Vagina (tissue), 2 donors: ENCODE results near the gene NDUFS8. TPM values are rescaled to one million over a fixed set of nuclear protein-coding genes. Genes with fewer than 3 reads are reported as not detected.

Experiments used
- DNase-seq, 2 donors: peaks; one replicate each; pipeline ENCODE4 v3.0.0-alpha.2; 2017; ENCODE audit errors: extremely low spot score in 2 of 2
- H3K27ac ChIP-seq: fragments of 200-600 bp; sonication (generic); one replicate; pipeline ENCODE4 v1.5.1; 2019
- H3K27me3 ChIP-seq: fragments of 200-600 bp; sonication (generic); one replicate; pipeline ENCODE4 v1.5.1; 2019
- H3K36me3 ChIP-seq, 2 donors: fragments of 200-600 bp; sonication (generic); one replicate each; pipeline ENCODE4 v1.5.1; 2017 to 2019
- H3K4me1 ChIP-seq: fragments of 200-600 bp; sonication (generic); one replicate; pipeline ENCODE4 v1.5.1; 2019
- H3K4me3 ChIP-seq, 2 donors: fragments of 200-600 bp; sonication (generic); 1 replicate in 1 of 2; 2 replicates in 1 of 2; pipeline ENCODE4 v1.5.1; 2016 to 2019
- H3K9me3 ChIP-seq: fragments of 200-600 bp; sonication (generic); one replicate; pipeline ENCODE4 v1.5.1; 2019
- CTCF ChIP-seq, 3 experiments: fragments of 450-650 bp in 2 of 3; fragments of 200-600 bp in 1 of 3; sonication (generic) in 1 of 3; IDR thresholded peaks; one replicate each; pipeline ENCODE4 v1.5.1; 2017 to 2019; ENCODE audit warnings: antibody characterized with exemption in 3 of 3, mild to moderate bottlenecking in 2 of 3, moderate library complexity in 2 of 3
- POLR2A ChIP-seq, 2 donors: fragments of 450-650 bp; IDR thresholded peaks; one replicate each; pipeline ENCODE4 v1.6.1; 2017; ENCODE audit warnings: antibody characterized with exemption in 2 of 2, mild to moderate bottlenecking in 2 of 2, moderate library complexity in 2 of 2
- POLR2AphosphoS5 ChIP-seq, 2 donors: sonication (generic); formaldehyde crosslinking; IDR thresholded peaks; one replicate each; pipeline ENCODE4 v1.9.0; 2017; ENCODE audit warnings: antibody characterized with exemption in 2 of 2, mild to moderate bottlenecking in 2 of 2, low read depth in 1 of 2; ENCODE audit not compliant: insufficient read depth in 1 of 2
- intact Hi-C: fragments of 100-400 bp; cut with DNase I; formaldehyde crosslinking; loops from one replicate; pipeline ENCODE4 v1.15.1; 2023
- total RNA-seq: library from RNA; depleted of rRNA; stranded (reverse); fragments of >200 nt; gene quantifications from one replicate; pipeline ENCODE4 v1.2.3, GENCODE V29; 2016

The NDUFS8 gene
- total RNA-seq, 1 donor from 2014 or later: 118 TPM

GRCh38 chr11:68043029-68043348 lies 12.5 kb downstream of the NDUFS8 start:
- Histone ChIP-seq H3K9me3 (no peaks in the 10 kb centered on the region), H3K27ac (peak overlapping the region; percentile 96), H3K36me3 (peaks cover 0 to 7% of the 10 kb centered on the region in 2 donors), H3K27me3 (no peaks in the 10 kb centered on the region), H3K4me3 (peak overlapping the region; percentile 19 to 33), H3K4me1 (peaks cover 62% of the 10 kb centered on the region)
- no peak for TF ChIP-seq POLR2AphosphoS5 (IDR thresholded peaks at IDR 0.05; ENCODE audit: insufficient read depth in 1 of 2, low read depth in 1 of 2)
- TF ChIP-seq CTCF (IDR thresholded peaks at IDR 0.05): no peak
- no peak for TF ChIP-seq POLR2A (IDR thresholded peaks at IDR 0.05)
- no peak for DNase-seq
- intact Hi-C loops: no loop called here

GRCh38 chr11:68043349-68044144 lies 13.1 kb downstream of the NDUFS8 start:
- TF ChIP-seq CTCF (IDR thresholded peaks at IDR 0.05) (no peak), POLR2AphosphoS5 (IDR thresholded peaks at IDR 0.05; ENCODE audit: insufficient read depth in 1 of 2, low read depth in 1 of 2) (peak in 1 of 2 donors; percentile 77)
- H3K36me3 ChIP-seq: peaks cover 0 to 7% of the 10 kb centered on the region in 2 donors

GRCh38 chr11:68044145-68044813 lies 13.8 kb downstream of the NDUFS8 start:
- Histone ChIP-seq H3K27me3 (no peaks in the 10 kb centered on the region), H3K36me3 (peaks cover 0 to 10% of the 10 kb centered on the region in 2 donors), H3K4me1 (peaks cover 51% of the 10 kb centered on the region), H3K27ac (peak overlapping the region; percentile 96), H3K4me3 (peak overlapping the region in 1 of 2 donors; percentile 33), H3K9me3 (no peaks in the 10 kb centered on the region)
- TF ChIP-seq POLR2A (IDR thresholded peaks at IDR 0.05) (no peak), CTCF (IDR thresholded peaks at IDR 0.05) (no peak), POLR2AphosphoS5 (IDR thresholded peaks at IDR 0.05; ENCODE audit: insufficient read depth in 1 of 2, low read depth in 1 of 2) (no peak)
- no peak for DNase-seq
- intact Hi-C loops: no loop called here

More at GRCh38 chr11:68043349-68044144, 13.1 kb downstream of the NDUFS8 start:
- peak overlapping the region; percentile 19 to 33 for H3K4me3 ChIP-seq
- intact Hi-C loops: no loop called here
- no peaks in the 10 kb centered on the region for H3K9me3 ChIP-seq
- DNase-seq: no peak
- peak overlapping the region; percentile 96 for H3K27ac ChIP-seq
- no peaks in the 10 kb centered on the region for H3K27me3 ChIP-seq
- peaks cover 56% of the 10 kb centered on the region for H3K4me1 ChIP-seq

GRCh38 chr11:68044898-68045351 lies 14.4 kb downstream of the NDUFS8 start:
- H3K36me3 ChIP-seq: peaks cover 0 to 16% of the 10 kb centered on the region in 2 donors
- no peak for TF ChIP-seq CTCF (IDR thresholded peaks at IDR 0.05)
- no peak for TF ChIP-seq POLR2AphosphoS5 (IDR thresholded peaks at IDR 0.05; ENCODE audit: insufficient read depth in 1 of 2, low read depth in 1 of 2)
- no peak for TF ChIP-seq POLR2A (IDR thresholded peaks at IDR 0.05)
- no peak for DNase-seq

More at GRCh38 chr11:68044898-68045351, 14.4 kb downstream of the NDUFS8 start:
- Histone ChIP-seq H3K9me3 (no peaks in the 10 kb centered on the region), H3K27me3 (no peaks in the 10 kb centered on the region), H3K4me3 (no peak overlapping the region), H3K27ac (peak overlapping the region; percentile 96), H3K4me1 (peaks cover 45% of the 10 kb centered on the region)
- intact Hi-C loops: no loop called here
